ENCODE results near the gene SLC15A1. TPM values are rescaled to one million over a fixed set of nuclear protein-coding genes. Genes with fewer than 3 reads are reported as not detected.

Gene SLC15A1
- total RNA-seq, 2 donors from 2014 or later, result 0.53 to 0.81 TPM

DNA sequence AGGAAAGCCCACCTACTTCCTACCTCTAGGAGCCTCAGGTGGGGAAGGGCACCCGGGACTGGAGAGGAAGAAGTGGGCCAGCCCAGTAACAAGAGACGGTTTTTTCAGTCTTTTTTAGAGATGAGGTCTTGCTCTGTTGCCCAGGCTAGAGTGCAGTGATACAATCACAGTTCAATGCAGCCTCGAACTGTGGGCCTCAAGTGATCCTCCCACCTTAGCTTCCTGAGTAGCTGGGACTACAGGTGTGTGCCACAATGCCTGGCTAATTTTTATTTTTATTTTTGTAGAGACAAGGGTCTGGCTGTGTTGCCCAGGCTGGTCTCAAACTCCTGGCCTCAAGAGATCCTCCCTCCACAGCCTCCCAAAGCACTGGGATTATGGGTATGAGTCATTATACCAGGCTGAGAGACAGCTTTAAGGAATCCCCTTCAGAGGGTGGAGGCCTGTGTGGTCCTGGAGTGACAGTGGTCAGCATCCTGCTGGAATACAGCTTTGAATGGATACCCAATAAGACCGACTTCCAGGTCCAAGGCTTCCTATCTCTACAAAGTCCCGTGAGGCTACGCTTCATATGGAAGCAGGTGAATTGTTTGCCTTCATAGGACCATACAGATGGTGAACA is 63.0 kb downstream of the SLC15A1 start:
- H3K4me3 Mint-ChIP-seq, result no peak overlapping the region
- no peaks in the 10 kb centered on the region for H3K9me3 Mint-ChIP-seq

GRCh38 chr13:98688373-98688772 is 64.1 kb downstream of the SLC15A1 start:
- Histone ChIP-seq H3K9ac (ENCODE audit: extremely low read depth, low read length, poor library complexity, severe bottlenecking) (no peak overlapping the region), H3K9me3 (ENCODE audit: control insufficient read depth, low read length) (no peaks in the 10 kb centered on the region), H3K36me3 (ENCODE audit: control insufficient read depth, insufficient read depth, low read length) (no peaks in the 10 kb centered on the region), H3K27me3 (ENCODE audit: control insufficient read depth, insufficient read depth, low read length, poor library complexity, severe bottlenecking) (no peaks in the 10 kb centered on the region), H3K27ac (ENCODE audit: low read depth, low read length) (no peak overlapping the region), H3K4me1 (ENCODE audit: control insufficient read depth, insufficient read depth, low read length) (no peaks in the 10 kb centered on the region), H3K4me3 (ENCODE audit: low read length) (no peak overlapping the region)
- TF ChIP-seq, protein P1, sequence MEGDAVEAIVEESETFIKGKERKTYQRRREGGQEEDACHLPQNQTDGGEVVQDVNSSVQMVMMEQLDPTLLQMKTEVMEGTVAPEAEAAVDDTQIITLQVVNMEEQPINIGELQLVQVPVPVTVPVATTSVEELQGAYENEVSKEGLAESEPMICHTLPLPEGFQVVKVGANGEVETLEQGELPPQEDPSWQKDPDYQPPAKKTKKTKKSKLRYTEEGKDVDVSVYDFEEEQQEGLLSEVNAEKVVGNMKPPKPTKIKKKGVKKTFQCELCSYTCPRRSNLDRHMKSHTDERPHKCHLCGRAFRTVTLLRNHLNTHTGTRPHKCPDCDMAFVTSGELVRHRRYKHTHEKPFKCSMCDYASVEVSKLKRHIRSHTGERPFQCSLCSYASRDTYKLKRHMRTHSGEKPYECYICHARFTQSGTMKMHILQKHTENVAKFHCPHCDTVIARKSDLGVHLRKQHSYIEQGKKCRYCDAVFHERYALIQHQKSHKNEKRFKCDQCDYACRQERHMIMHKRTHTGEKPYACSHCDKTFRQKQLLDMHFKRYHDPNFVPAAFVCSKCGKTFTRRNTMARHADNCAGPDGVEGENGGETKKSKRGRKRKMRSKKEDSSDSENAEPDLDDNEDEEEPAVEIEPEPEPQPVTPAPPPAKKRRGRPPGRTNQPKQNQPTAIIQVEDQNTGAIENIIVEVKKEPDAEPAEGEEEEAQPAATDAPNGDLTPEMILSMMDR (conservative IDR thresholded peaks at IDR 0.05), result no peak
- peaks cover 13% of the 10 kb centered on the region for H3K4me1 Mint-ChIP-seq
- DNase-seq, result no peak
- no peak overlapping the region for H3K4me3 Mint-ChIP-seq
- no peaks in the 10 kb centered on the region for H3K36me3 Mint-ChIP-seq (ENCODE audit: low read depth)
- H3K27me3 Mint-ChIP-seq (ENCODE audit: insufficient read depth), result no peaks in the 10 kb centered on the region
- WGBS, 2 experiments (ENCODE audit: insufficient coverage in 1 of 2, insufficient read length in 1 of 2), result 21 to 70% methylated on average over 2 of the region's 2 CpGs
- H3K27ac Mint-ChIP-seq, result no peak overlapping the region
- H3K9me3 Mint-ChIP-seq, result no peaks in the 10 kb centered on the region

More for the DNA sequence above, 63.0 kb downstream of the SLC15A1 start:
- H3K27ac ChIP-seq (ENCODE audit: low read depth, low read length), result no peak overlapping the region
- TF ChIP-seq, protein P1 (conservative IDR thresholded peaks at IDR 0.05), result no peak
- peaks cover 21% of the 10 kb centered on the region for H3K4me1 Mint-ChIP-seq
- WGBS, 2 experiments (ENCODE audit: insufficient coverage in 1 of 2, insufficient read length in 1 of 2), result 93 to 95% methylated on average over 5 to 6 of the region's 6 CpGs
- H3K9me3 ChIP-seq (ENCODE audit: control insufficient read depth, low read length), result no peaks in the 10 kb centered on the region
- H3K4me3 ChIP-seq (ENCODE audit: low read length), result no peak overlapping the region
- no peaks in the 10 kb centered on the region for H3K27me3 ChIP-seq (ENCODE audit: control insufficient read depth, insufficient read depth, low read length, poor library complexity, severe bottlenecking)
- DNase-seq, result no peak
- H3K27me3 Mint-ChIP-seq (ENCODE audit: insufficient read depth), result no peaks in the 10 kb centered on the region
- no peak overlapping the region for H3K9ac ChIP-seq (ENCODE audit: extremely low read depth, low read length, poor library complexity, severe bottlenecking)
- H3K27ac Mint-ChIP-seq, result no peak overlapping the region
- peaks cover 8% of the 10 kb centered on the region for H3K4me1 ChIP-seq (ENCODE audit: control insufficient read depth, insufficient read depth, low read length)
- no peaks in the 10 kb centered on the region for H3K36me3 Mint-ChIP-seq (ENCODE audit: low read depth)
- H3K36me3 ChIP-seq (ENCODE audit: control insufficient read depth, insufficient read depth, low read length), result no peaks in the 10 kb centered on the region

GRCh38 chr13:98687319-98687718 is 65.2 kb downstream of the SLC15A1 start:
- Histone ChIP-seq H3K27ac (ENCODE audit: low read depth, low read length) (no peak overlapping the region), H3K36me3 (ENCODE audit: control insufficient read depth, insufficient read depth, low read length) (no peaks in the 10 kb centered on the region), H3K27me3 (ENCODE audit: control insufficient read depth, insufficient read depth, low read length, poor library complexity, severe bottlenecking) (no peaks in the 10 kb centered on the region), H3K9ac (ENCODE audit: extremely low read depth, low read length, poor library complexity, severe bottlenecking) (no peak overlapping the region), H3K4me3 (ENCODE audit: low read length) (no peak overlapping the region), H3K4me1 (ENCODE audit: control insufficient read depth, insufficient read depth, low read length) (no peaks in the 10 kb centered on the region), H3K9me3 (ENCODE audit: control insufficient read depth, low read length) (no peaks in the 10 kb centered on the region)
- peaks cover 12% of the 10 kb centered on the region for H3K4me1 Mint-ChIP-seq
- 89 to 90% methylated on average over 5 of the region's 5 CpGs for WGBS, 2 experiments (ENCODE audit: insufficient coverage in 1 of 2, insufficient read length in 1 of 2)
- TF ChIP-seq, protein P1 (conservative IDR thresholded peaks at IDR 0.05), result no peak
- H3K27ac Mint-ChIP-seq, result no peak overlapping the region
- DNase-seq, result no peak
- H3K4me3 Mint-ChIP-seq, result no peak overlapping the region
- no peaks in the 10 kb centered on the region for H3K27me3 Mint-ChIP-seq (ENCODE audit: insufficient read depth)
- H3K9me3 Mint-ChIP-seq, result no peaks in the 10 kb centered on the region
- H3K36me3 Mint-ChIP-seq (ENCODE audit: low read depth), result no peaks in the 10 kb centered on the region
